NCI-H1694 treated with DMSO at 0.1 percent for 48 hours (cell line): Measurements from ENCODE around the gene GNAT3.

Experiments used
- DNase-seq: peaks from one replicate; lab custom pipeline; 2025; lab: John Stamatoyannopoulos, UW

The GNAT3 gene

DNA sequence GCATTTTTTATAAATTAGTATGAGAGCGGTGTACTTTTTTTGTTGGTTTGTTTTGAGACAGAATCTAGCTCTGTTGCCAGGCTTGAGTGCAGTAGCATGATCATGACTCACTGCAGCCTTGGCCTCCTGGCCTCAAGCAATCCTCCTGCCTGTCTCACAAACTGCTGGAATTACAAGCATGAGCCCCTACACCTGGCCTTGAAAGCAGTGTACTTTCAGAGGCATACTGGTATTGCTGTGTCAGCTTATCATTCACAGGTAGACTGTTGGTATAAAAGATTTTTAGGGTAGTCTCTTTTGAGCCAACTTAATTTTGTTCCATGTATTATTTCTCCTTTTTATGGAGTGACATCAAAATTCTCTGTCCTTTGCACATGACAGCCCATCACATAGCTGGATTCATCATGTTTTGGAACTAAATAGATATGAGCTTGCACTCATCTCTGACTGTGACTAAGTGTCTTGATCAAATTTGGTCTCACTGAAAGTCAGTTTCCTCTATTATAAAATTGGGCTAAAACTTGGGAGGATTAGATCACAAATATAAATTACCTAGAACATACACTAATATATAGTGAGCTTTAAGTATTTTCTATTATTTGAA lies 12.4 kb downstream of the GNAT3 start:
- DNase-seq: no peak

DNA sequence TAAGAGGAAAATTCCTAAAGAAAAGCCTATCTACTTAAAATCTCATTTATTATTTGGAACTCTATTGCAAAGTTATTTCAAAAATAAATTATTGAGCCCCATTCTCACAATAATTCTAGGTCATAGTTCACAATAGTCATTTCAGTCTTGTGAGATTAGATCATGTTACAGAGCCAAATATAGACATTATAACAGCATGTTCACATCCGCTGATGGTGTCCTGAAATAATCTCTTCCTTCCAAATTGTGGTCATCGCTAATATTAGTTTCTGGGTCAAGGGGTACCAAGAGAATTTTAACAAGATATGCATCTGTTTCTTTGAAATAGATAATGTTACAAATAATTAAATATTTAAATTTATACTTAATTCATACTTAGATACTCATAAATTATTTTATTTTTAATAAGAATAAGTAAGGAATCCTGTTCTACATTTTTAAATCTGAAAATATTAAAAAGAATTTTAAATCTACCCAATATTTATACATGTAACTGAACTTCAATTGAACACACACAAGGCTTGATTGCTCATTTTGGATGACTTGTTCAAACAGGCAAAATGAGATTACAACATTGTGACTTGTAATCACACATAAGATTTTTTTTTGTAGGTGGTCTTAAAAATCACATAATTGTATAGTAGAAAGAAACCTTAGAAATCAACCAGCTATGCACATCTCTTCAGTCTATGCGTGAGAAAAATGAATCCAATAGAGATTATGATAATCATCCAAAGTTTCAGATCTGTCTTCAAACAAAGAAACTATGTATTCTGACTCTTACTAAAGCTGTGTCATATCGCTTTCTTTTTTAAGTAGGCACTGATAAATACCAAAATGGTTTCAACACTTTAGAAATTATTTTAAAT lies 13.1 kb downstream of the GNAT3 start:
- DNase-seq: no peak

- no peak for DNase-seq
Measured at GRCh38 chr7:80496586-80496985, 15.3 kb downstream of the GNAT3 start.

DNA sequence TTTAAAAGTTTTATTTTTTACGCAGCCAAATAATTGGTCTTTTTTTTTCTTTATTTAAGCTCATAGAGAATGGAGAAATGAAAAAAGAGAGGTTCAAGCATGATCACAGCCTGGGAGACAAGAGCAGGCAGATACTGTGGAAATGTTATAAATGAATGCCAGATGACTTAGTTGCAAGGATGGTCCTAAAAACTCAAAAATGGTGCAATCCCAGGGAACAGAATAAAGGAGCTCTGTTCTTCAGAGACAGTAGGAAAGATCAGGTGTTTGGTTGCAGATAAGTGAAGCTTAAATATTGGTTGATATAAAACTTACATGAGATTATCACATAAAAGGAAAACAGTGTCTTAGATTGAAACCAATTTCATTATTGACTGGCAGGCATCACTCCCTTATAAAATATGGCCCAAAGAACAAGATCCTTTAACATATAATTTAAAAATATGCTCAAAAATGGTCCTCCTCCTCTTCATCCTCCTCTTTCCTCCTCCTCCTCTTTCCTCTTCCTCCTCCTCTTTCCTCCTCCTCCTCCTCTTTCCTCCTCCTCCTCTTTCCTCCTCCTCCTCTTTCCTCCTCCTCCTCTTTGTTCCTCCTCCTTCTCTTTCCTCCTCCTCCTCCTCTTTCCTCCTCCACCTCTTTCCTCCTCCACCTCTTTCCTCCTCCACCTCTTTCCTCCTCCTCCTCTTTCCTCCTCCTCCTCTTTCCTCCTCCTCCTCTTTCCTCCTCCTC lies 18.6 kb downstream of the GNAT3 start:
- DNase-seq: no peak

GRCh38 chr7:80491462-80491861 lies 20.4 kb downstream of the GNAT3 start:
- DNase-seq: no peak

DNA sequence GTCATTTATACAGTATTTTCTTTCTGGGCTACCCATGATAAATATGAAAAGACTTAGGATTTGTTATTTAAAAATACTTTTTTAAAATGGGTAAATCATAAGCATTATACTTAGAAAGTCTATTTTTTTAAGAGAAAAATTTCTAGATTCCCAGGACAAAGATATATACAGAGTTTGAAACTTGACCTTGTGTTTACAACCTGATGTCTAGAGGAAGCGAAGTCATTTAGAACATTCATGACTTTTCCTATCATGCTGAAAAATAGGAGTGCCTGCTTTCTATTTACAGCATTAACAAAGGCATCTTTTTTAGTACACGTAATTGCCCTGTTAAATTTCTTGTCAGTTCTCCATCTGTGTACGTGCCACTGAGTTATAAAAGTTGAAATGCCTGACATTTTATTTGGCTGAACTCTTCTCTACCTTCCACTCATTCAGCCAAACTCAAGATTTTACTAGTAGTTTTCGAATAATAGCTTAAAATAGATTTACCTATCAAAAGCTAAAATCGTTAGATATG lies 23.0 kb downstream of the GNAT3 start:
- no peak for DNase-seq

DNA sequence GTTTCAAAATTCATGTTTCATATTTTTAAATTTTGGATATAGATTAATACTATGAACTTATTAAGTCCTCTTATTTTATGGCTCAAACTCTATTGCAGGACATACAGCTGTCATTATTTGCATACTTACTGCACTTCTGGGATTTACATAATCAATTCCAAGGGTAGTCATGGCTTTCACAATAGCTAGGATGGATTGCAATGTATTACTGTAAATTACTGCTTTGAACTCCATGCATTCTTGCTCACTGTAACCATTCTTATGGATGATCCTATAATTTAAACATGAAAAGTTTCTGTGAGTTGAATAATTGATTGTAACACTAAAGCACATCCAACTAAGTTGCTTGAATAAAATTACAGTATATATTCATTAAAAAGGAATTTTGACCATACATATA lies 23.5 kb downstream of the GNAT3 start:
- no peak for DNase-seq

- no peak for DNase-seq
Measured at GRCh38 chr7:80485721-80486120, 26.1 kb downstream of the GNAT3 start.

DNA sequence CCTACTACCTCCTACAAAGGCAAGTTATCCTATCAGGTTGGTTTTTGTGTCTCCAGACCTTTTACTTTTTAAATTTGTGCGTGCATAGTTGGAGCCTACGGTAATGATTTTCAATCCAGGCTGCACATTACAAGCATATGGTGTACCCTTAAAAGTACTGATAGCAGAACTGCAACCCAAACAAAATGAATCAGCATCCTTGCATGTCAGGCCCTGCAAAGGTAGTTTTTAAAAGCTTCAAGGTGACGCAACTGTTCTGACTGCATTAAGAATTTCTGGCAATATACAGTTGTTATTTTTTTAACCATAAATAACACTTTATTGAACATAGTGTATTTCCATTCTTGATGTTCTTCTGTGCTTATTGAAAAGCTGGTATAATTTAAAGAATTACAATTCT lies 28.9 kb downstream of the GNAT3 start:
- no peak for DNase-seq

DNA sequence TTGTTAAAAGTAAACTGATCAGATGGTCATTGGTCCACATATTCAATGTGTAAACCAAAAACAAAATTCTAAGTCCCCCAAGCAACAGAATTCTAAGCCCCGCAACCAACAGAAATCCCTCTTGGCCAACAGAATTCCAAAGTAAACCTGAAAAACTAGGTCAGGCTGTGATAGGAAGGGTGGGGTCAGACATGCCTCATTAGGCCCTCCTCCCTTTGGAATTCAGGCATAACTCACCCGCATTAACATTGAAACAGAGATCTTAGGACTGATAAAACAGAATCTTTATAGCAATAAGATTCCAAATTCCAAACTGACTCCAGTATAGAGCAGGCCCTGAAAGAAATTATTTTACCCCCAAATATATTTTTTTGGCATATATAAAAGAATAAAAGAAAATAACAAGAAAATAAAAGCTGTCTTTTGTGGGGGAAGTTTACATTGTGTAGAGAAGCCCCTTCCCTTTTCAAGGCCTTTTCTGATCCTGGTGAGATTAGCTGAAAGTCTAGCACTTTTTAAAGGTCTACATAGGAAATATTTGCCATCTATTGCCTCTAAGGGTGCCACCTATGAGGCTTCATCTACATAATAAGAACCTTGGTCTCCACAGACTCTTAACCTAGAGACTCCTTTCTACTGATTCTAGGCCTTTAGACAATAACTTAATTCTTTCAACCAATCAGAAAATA lies 30.5 kb downstream of the GNAT3 start:
- no peak for DNase-seq

GRCh38 chr7:80480566-80480965 lies 31.3 kb downstream of the GNAT3 start:
- DNase-seq: no peak

DNA sequence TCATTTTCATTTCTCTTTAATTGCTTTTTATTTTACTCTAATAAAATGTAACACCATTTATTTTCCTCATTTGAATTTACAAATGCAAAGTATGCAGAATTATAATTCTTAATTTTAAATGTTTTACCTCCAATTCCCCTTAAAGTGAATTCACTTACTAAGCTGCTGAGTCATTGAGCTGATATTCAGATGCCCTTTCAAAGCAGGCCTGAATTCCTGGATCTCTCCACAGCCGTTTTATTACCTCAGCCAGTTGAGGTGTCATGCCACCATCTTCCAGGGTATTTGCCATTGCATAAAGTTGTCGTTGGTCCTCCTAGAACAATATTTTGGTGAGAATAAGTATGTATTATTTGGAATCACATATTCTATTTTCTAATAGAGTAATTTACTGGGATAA lies 33.2 kb downstream of the GNAT3 start:
- DNase-seq: no peak

- no peak for DNase-seq
Measured at GRCh38 chr7:80476035-80476434, 35.8 kb downstream of the GNAT3 start.

- DNase-seq: no peak
Measured at GRCh38 chr7:80475383-80475782, 36.5 kb downstream of the GNAT3 start.

DNA sequence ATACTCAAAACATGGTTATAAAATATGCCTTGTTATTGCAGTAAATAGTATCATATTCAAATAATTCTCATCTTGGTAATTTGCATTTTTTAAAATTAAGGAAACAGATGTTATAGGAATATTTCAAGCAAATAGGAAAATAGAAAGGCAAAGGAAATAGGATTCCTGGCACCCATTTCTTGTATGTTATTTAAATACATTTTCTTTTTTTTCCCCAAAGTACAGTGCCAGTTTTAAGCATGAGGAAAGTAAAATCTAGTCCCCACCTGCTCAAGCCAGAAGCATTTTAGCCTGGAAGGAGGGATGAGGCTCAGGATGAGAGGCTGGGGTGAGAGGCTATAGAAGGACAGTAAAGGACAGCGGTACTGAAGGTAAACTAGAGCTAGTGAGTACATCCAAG lies 38.1 kb downstream of the GNAT3 start:
- DNase-seq: no peak

DNA sequence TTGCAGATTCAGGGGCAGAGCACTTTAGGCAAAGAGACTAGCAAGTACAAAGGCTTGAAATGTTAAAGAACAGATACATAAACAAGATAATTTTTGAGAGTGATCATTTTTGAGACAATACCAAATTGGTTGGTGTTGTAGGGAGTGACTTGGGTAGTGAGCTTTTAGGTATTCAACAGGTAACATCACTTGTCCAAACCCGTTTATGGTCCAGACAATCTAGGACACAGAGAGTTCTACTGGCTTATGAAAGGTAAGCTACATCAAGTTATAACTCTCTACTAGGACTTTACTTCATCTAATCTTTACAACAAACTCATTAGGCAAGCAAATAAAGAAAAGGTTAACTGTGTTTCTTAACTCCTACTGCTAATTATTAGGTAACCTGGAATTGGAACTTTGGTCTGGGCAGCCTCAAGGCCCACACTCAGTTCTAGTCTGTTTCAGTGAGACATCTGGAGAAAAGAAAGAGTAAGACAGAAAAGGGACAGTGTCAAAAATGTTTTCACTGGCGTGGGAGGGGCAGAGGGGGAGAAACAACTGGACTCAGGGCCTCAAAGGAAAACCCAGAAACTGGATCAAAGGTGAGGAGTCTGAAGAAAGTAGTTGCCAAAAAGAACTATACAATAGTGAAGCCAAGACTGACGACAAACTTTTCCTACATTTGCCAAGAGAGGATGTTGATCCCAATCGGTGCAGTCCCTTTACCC lies 39.2 kb downstream of the GNAT3 start:
- DNase-seq: no peak

DNA sequence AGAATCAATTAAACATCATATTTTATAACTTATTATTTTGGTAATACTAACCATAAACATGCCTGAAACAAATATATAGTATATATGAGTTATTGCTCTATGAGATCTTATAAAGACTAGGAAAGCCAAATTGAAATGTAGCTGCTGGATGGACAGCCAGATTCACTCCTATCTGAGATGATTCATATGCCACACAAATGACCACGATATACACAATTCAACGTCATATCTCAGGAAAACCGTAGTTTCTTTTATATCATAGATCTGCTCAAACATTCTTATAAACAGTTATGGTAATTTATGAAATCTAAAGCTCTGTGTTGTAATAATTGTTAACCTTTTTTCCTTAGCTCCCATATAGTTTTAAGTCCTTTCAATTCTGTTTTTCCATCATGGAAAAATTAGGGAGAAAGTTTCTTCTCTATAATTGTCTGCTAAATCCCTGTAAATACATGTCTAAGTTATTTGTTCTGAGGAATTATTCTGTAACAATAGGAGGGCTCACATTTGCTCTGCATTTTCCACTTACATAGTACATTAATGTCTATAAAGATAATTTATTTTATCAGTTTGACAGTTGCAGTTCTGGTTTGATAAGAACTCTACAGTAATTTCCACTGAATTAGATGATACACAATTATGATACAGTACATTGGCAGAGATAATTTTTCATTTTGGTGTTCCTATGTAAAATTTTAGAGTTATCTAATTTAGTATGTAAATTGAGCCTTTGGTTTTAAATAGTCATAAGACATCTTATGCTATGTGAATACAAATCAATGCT lies 42.7 kb downstream of the GNAT3 start:
- DNase-seq: no peak

DNA sequence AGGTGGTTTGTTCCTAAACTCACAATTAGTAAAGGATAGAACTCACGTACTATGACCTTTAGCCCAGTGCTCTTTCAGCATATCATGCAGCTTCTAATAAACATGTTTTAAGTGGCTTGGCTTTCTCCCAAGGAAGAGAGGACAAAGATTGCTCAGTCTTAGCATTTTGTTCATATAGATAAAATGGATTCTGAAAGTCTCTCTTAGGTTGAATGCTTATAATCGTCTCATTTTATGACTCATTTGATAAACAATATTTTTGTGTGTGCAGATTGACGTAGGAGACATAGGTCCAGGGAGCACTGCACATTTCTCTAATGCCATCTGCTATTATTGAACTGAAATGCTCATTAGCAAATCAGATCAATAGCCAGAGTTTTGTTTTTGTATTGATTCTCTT lies 44.8 kb downstream of the GNAT3 start:
- DNase-seq: no peak

GRCh38 chr7:80466636-80467035 lies 45.2 kb downstream of the GNAT3 start:
- DNase-seq: no peak

- no peak for DNase-seq
Measured at GRCh38 chr7:80464211-80464610, 47.7 kb downstream of the GNAT3 start.
